ENCODE measurements around the gene SRRM3. TPM values are rescaled to one million over a fixed set of nuclear protein-coding genes. Genes with fewer than 3 reads are reported as not detected.
"Not testable (repeated sequence)": the region's sequence is repeated elsewhere in the genome, so short reads cannot be mapped to it uniquely, and the experiment has no call there.

The SRRM3 gene
- polyA plus RNA-seq (2013, experiment 1 of 2) = 4.0 TPM
- polyA plus RNA-seq (2013, experiment 2 of 2) = 4.1 TPM

- H4K8ac ChIP-seq (ENCODE audit: low read length) = no peak within 1 kb of the TSS
- H3K23ac ChIP-seq (ENCODE audit: low read length in 2 of 2) = no peak within 1 kb of the TSS
- H3K4me2 ChIP-seq (ENCODE audit: low read length, poor library complexity, severe bottlenecking) = peak within 1 kb of the TSS; percentile 41
- no peak within 1 kb of the TSS for H2BK5ac ChIP-seq (ENCODE audit: low read depth, low read length, poor library complexity, severe bottlenecking)
- H2AFZ ChIP-seq (ENCODE audit: low read depth, low read length) = no peak within 1 kb of the TSS
- no peak within 1 kb of the TSS for H3K18ac ChIP-seq (ENCODE audit: low read depth in 1 of 2, low read length in 2 of 2)
- peaks cover 30 to 42% of the 10 kb centered on the region in 2 experiments for H3K27me3 ChIP-seq (ENCODE audit: control insufficient read depth in 1 of 2, insufficient read depth in 1 of 2, low read length in 2 of 2)
- WGBS = 8% methylated on average over 39 of the region's 57 CpGs
- no peak within 1 kb of the TSS for H4K91ac ChIP-seq (ENCODE audit: low read length)
- H2BK12ac ChIP-seq (ENCODE audit: low read length in 2 of 2) = no peak within 1 kb of the TSS
- peaks cover 5% of the 10 kb centered on the region for H3K4me1 ChIP-seq (ENCODE audit: control insufficient read depth, insufficient read depth, low read depth, low read length)
- no peak within 1 kb of the TSS for H2AK5ac ChIP-seq (ENCODE audit: low read length, severe bottlenecking)
- H3K79me1 ChIP-seq (replicated peaks; ENCODE audit: low read length, poor library complexity, severe bottlenecking) = no peaks in the 10 kb centered on the region
- H2BK15ac ChIP-seq (ENCODE audit: low read depth, poor library complexity, severe bottlenecking) = no peak within 1 kb of the TSS
- H3K14ac ChIP-seq (ENCODE audit: low read length in 2 of 2) = no peak within 1 kb of the TSS
- DNase-seq = peak; percentile 72
- H3K9ac ChIP-seq (ENCODE audit: low read length) = no peak within 1 kb of the TSS
- no peak within 1 kb of the TSS for H3K4me3 ChIP-seq (ENCODE audit: insufficient read depth in 1 of 2, low read depth in 1 of 2, low read length in 2 of 2)
- no peak within 1 kb of the TSS for H2BK120ac ChIP-seq (ENCODE audit: low read depth, low read length)
- H3K9me3 ChIP-seq (ENCODE audit: control insufficient read depth, low read length) = no peaks in the 10 kb centered on the region
- no peak within 1 kb of the TSS for H3K27ac ChIP-seq (ENCODE audit: low read length, poor library complexity, severe bottlenecking)
- H3K36me3 ChIP-seq (ENCODE audit: control insufficient read depth in 1 of 2, insufficient read depth in 2 of 2, low read depth in 1 of 2, low read length in 2 of 2) = no peaks in the 10 kb centered on the region
- no peak within 1 kb of the TSS for H3K4ac ChIP-seq (ENCODE audit: low read depth in 1 of 2, low read length in 2 of 2)
Observed at GRCh38 chr7:76201732-76202665, at the start of gene SRRM3. SRRM3 (plus strand) TSS chr7:76201896; CDS start chr7:76235067, 33,171 bp downstream.

- Histone ChIP-seq H3K9me3 (ENCODE audit: control insufficient read depth, low read length) (no peaks in the 10 kb centered on the region), H3K18ac (ENCODE audit: low read depth in 1 of 2, low read length in 2 of 2) (no peak overlapping the region), H2BK12ac (ENCODE audit: low read length in 2 of 2) (no peak overlapping the region), H3K4me1 (ENCODE audit: control insufficient read depth, insufficient read depth, low read depth, low read length) (peaks cover 3% of the 10 kb centered on the region), H3K4me2 (ENCODE audit: low read length, poor library complexity, severe bottlenecking) (no peak overlapping the region), H3K36me3 (ENCODE audit: control insufficient read depth in 1 of 2, insufficient read depth in 2 of 2, low read depth in 1 of 2, low read length in 2 of 2) (no peaks in the 10 kb centered on the region), H2BK120ac (ENCODE audit: low read depth, low read length) (no peak overlapping the region), H3K27me3 (ENCODE audit: control insufficient read depth in 1 of 2, insufficient read depth in 1 of 2, low read length in 2 of 2) (peaks cover 0 to 13% of the 10 kb centered on the region in 2 experiments), H3K9ac (ENCODE audit: low read length) (no peak overlapping the region), H2AK5ac (ENCODE audit: low read length, severe bottlenecking) (no peak overlapping the region), H3K4me3 (ENCODE audit: insufficient read depth in 1 of 2, low read depth in 1 of 2, low read length in 2 of 2) (no peak overlapping the region), H2BK5ac (ENCODE audit: low read depth, low read length, poor library complexity, severe bottlenecking) (no peak overlapping the region), H3K27ac (ENCODE audit: low read length, poor library complexity, severe bottlenecking) (no peak overlapping the region), H3K14ac (ENCODE audit: low read length in 2 of 2) (no peak overlapping the region), H3K23ac (ENCODE audit: low read length in 2 of 2) (no peak overlapping the region), H4K91ac (ENCODE audit: low read length) (no peak overlapping the region), H2BK15ac (ENCODE audit: low read depth, poor library complexity, severe bottlenecking) (no peak overlapping the region), H3K79me1 (replicated peaks; ENCODE audit: low read length, poor library complexity, severe bottlenecking) (no peaks in the 10 kb centered on the region), H4K8ac (ENCODE audit: low read length) (no peak overlapping the region), H3K4ac (ENCODE audit: low read depth in 1 of 2, low read length in 2 of 2) (no peak overlapping the region), H2AFZ (ENCODE audit: low read depth, low read length) (no peak overlapping the region)
- WGBS = 83% methylated on average over 5 of the region's 5 CpGs
- DNase-seq = no peak
Observed at GRCh38 chr7:76151932-76152331, 49.8 kb upstream of the SRRM3 start.

GRCh38 chr7:76153571-76154230, 48.0 kb upstream of the SRRM3 start:
- not testable (repeated sequence) for H3K36me3 ChIP-seq (ENCODE audit: control insufficient read depth in 1 of 2, insufficient read depth in 2 of 2, low read depth in 1 of 2, low read length in 2 of 2); H2AK5ac ChIP-seq (ENCODE audit: low read length, severe bottlenecking); H3K79me1 ChIP-seq (replicated peaks; ENCODE audit: low read length, poor library complexity, severe bottlenecking); H3K9ac ChIP-seq (ENCODE audit: low read length); H3K23ac ChIP-seq (ENCODE audit: low read length in 2 of 2); H4K91ac ChIP-seq (ENCODE audit: low read length); H4K8ac ChIP-seq (ENCODE audit: low read length); H3K14ac ChIP-seq (ENCODE audit: low read length in 2 of 2); H3K4me3 ChIP-seq (ENCODE audit: insufficient read depth in 1 of 2, low read depth in 1 of 2, low read length in 2 of 2); H3K4me2 ChIP-seq (ENCODE audit: low read length, poor library complexity, severe bottlenecking); H2BK5ac ChIP-seq (ENCODE audit: low read depth, low read length, poor library complexity, severe bottlenecking); H3K4me1 ChIP-seq (ENCODE audit: control insufficient read depth, insufficient read depth, low read depth, low read length); H2AFZ ChIP-seq (ENCODE audit: low read depth, low read length); H2BK120ac ChIP-seq (ENCODE audit: low read depth, low read length); H2BK15ac ChIP-seq (ENCODE audit: low read depth, poor library complexity, severe bottlenecking); H3K27ac ChIP-seq (ENCODE audit: low read length, poor library complexity, severe bottlenecking); H3K4ac ChIP-seq (ENCODE audit: low read depth in 1 of 2, low read length in 2 of 2); H3K9me3 ChIP-seq (ENCODE audit: control insufficient read depth, low read length)
- H3K18ac ChIP-seq (ENCODE audit: low read depth in 1 of 2, low read length in 2 of 2) = peak overlapping the region in 1 of 2 experiments; percentile 48
- H3K27me3 ChIP-seq (ENCODE audit: control insufficient read depth in 1 of 2, insufficient read depth in 1 of 2, low read length in 2 of 2) = peaks cover 0 to 13% of the 10 kb centered on the region in 2 experiments
- peak; percentile 87 for DNase-seq
- 46% methylated on average over 5 of the region's 5 CpGs for WGBS
- peak overlapping the region in 1 of 2 experiments; percentile 71 for H2BK12ac ChIP-seq (ENCODE audit: low read length in 2 of 2)

- no peaks in the 10 kb centered on the region for H3K36me3 ChIP-seq (ENCODE audit: control insufficient read depth in 1 of 2, insufficient read depth in 2 of 2, low read depth in 1 of 2, low read length in 2 of 2)
- H2BK120ac ChIP-seq (ENCODE audit: low read depth, low read length) = no peak overlapping the region
- no peak overlapping the region for H4K8ac ChIP-seq (ENCODE audit: low read length)
- peak; percentile 78 for DNase-seq
- H3K79me1 ChIP-seq (replicated peaks; ENCODE audit: low read length, poor library complexity, severe bottlenecking) = no peaks in the 10 kb centered on the region
- H2BK5ac ChIP-seq (ENCODE audit: low read depth, low read length, poor library complexity, severe bottlenecking) = no peak overlapping the region
- peaks cover 0 to 3% of the 10 kb centered on the region in 2 experiments for H3K27me3 ChIP-seq (ENCODE audit: control insufficient read depth in 1 of 2, insufficient read depth in 1 of 2, low read length in 2 of 2)
- no peak overlapping the region for H2BK12ac ChIP-seq (ENCODE audit: low read length in 2 of 2)
- H2AFZ ChIP-seq (ENCODE audit: low read depth, low read length) = no peak overlapping the region
- no peak overlapping the region for H4K91ac ChIP-seq (ENCODE audit: low read length)
- H3K27ac ChIP-seq (ENCODE audit: low read length, poor library complexity, severe bottlenecking) = no peak overlapping the region
- H3K4me2 ChIP-seq (ENCODE audit: low read length, poor library complexity, severe bottlenecking) = no peak overlapping the region
- 90% methylated on average over 6 of the region's 6 CpGs for WGBS
- no peak overlapping the region for H3K4me3 ChIP-seq (ENCODE audit: insufficient read depth in 1 of 2, low read depth in 1 of 2, low read length in 2 of 2)
- H3K4ac ChIP-seq (ENCODE audit: low read depth in 1 of 2, low read length in 2 of 2) = no peak overlapping the region
- H3K14ac ChIP-seq (ENCODE audit: low read length in 2 of 2) = no peak overlapping the region
- H3K23ac ChIP-seq (ENCODE audit: low read length in 2 of 2) = no peak overlapping the region
- no peak overlapping the region for H2AK5ac ChIP-seq (ENCODE audit: low read length, severe bottlenecking)
- H3K18ac ChIP-seq (ENCODE audit: low read depth in 1 of 2, low read length in 2 of 2) = no peak overlapping the region
- no peak overlapping the region for H3K9ac ChIP-seq (ENCODE audit: low read length)
- H3K9me3 ChIP-seq (ENCODE audit: control insufficient read depth, low read length) = no peaks in the 10 kb centered on the region
- H3K4me1 ChIP-seq (ENCODE audit: control insufficient read depth, insufficient read depth, low read depth, low read length) = peaks cover 3% of the 10 kb centered on the region
- H2BK15ac ChIP-seq (ENCODE audit: low read depth, poor library complexity, severe bottlenecking) = no peak overlapping the region
Observed at GRCh38 chr7:76155938-76156337, 45.8 kb upstream of the SRRM3 start.

Measured in mesenchymal stem cell (in vitro differentiated cells and primary cell).